Dendritic cell treated with granulocyte-macrophage colony-stimulating factor and Interleukin-4, amounts not matched to agents 40 ng/mL and 50 ng/mL, for 4 days (primary cell): ENCODE data around the gene CTNNA1.

ENCODE experiments used
- H3K27ac Mint-ChIP-seq: one replicate; pipeline ENCODE4 v1.8.0; 2022; ENCODE audit warnings: mild to moderate bottlenecking, mixed read lengths
- H3K27me3 Mint-ChIP-seq: one replicate; pipeline ENCODE4 v1.8.0; 2022; ENCODE audit warnings: mild to moderate bottlenecking, mixed read lengths
- H3K36me3 Mint-ChIP-seq: one replicate; pipeline ENCODE4 v1.8.0; 2022; ENCODE audit warnings: low read depth, mixed read lengths
- H3K4me1 Mint-ChIP-seq: one replicate; pipeline ENCODE4 v1.8.0; 2022; ENCODE audit warnings: low read depth, mixed read lengths
- H3K4me3 Mint-ChIP-seq: one replicate; pipeline ENCODE4 v1.8.0; 2022; ENCODE audit warnings: mild to moderate bottlenecking, moderate library complexity, mixed read lengths
- H3K9me3 Mint-ChIP-seq: one replicate; pipeline ENCODE4 v1.8.0; 2022; ENCODE audit warnings: mixed read lengths
- intact Hi-C: fragments of 100-400 bp; cut with micrococcal nuclease; formaldehyde crosslinking; loops from one replicate; pipeline ENCODE4 v1.15.0; 2022

Gene CTNNA1

DNA sequence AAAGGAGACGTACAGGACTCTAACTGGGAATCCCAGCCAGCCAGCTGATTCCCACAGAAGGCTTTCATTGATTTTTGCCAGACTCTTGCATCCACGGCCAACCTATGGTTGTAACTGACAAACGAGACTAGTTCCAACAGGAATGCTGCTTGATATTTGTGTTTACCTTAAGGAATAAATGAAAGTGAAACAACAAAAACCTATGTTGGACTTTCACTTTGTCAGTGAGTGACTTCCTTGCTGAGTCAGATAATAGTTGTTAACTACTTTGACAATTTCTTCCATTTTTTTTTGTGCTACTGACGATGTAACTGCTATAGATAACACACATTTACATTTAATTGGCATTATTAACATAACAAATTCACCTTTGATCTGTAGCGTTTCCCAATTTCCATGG is 185.3 kb downstream of the CTNNA1 start:
- H3K4me1 Mint-ChIP-seq = no peaks in the 10 kb centered on the region
- H3K27me3 Mint-ChIP-seq = no peaks in the 10 kb centered on the region
- intact Hi-C loops = no loop called here
- no peak overlapping the region for H3K27ac Mint-ChIP-seq
- H3K4me3 Mint-ChIP-seq = no peak overlapping the region
- no peaks in the 10 kb centered on the region for H3K9me3 Mint-ChIP-seq
- H3K36me3 Mint-ChIP-seq = peaks cover 79% of the 10 kb centered on the region

- intact Hi-C loops = no loop called here
- no peaks in the 10 kb centered on the region for H3K27me3 Mint-ChIP-seq
- H3K4me3 Mint-ChIP-seq = no peak overlapping the region
- H3K27ac Mint-ChIP-seq = no peak overlapping the region
- no peaks in the 10 kb centered on the region for H3K9me3 Mint-ChIP-seq
- H3K4me1 Mint-ChIP-seq = no peaks in the 10 kb centered on the region
- peaks cover 80% of the 10 kb centered on the region for H3K36me3 Mint-ChIP-seq
Measured at GRCh38 chr5:138942066-138942465, 188.8 kb downstream of the CTNNA1 start.

DNA sequence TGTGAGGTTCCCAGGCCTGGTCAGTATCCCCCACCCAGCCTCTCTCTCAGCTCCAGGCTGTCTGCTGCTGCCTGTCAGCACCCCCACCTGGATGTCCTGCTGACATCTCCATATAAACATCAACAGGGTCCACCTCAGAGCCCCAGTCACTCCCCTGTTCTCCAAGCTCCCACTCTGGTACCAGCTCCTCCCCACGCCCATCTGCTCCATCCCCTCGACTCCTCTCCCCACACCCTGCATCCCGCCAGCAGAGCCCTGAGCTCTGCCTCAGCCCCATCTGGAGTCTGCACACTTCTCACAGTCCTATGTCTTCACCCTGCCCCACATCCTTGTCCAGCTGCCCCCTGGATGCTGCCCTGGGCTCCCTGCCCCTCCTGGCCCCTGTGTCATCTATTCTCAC is 189.6 kb downstream of the CTNNA1 start:
- no peaks in the 10 kb centered on the region for H3K27me3 Mint-ChIP-seq
- intact Hi-C loops = no loop called here
- no peak overlapping the region for H3K27ac Mint-ChIP-seq
- H3K4me1 Mint-ChIP-seq = no peaks in the 10 kb centered on the region
- no peak overlapping the region for H3K4me3 Mint-ChIP-seq
- H3K9me3 Mint-ChIP-seq = no peaks in the 10 kb centered on the region
- peaks cover 80% of the 10 kb centered on the region for H3K36me3 Mint-ChIP-seq

DNA sequence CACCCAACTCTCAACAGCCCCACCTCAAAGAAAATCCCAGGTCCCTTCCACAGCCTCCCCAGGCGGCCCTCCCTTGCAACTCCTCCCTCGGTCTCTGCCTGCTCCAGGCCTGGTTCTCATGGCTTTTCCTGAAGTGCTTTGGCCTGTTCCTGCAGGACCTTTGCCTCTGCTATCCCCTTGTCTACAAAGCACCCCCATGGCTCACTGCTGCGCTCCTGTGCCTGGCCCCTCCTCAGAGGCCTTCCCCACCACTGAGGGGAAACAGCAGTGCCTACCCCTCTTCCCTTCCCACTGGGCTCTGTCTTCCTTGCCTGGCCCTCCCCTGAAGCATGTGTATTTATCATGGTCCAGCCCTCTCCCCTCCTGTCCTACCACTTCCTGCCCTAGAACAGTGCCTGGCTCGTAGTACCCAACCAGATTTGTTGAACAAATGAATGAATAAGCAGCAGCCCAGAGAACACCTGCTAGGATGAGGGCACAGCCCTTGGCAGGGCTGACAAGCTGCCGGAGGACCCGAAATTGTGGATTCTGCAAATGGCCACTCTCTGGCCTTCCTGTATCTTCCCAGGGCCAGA is 190.5 kb downstream of the CTNNA1 start:
- Mint-ChIP-seq H3K36me3 (peaks cover 80% of the 10 kb centered on the region), H3K9me3 (no peaks in the 10 kb centered on the region), H3K27ac (no peak overlapping the region), H3K27me3 (no peaks in the 10 kb centered on the region), H3K4me3 (no peak overlapping the region), H3K4me1 (no peaks in the 10 kb centered on the region)
- intact Hi-C loops = no loop called here

GRCh38 chr5:138944527-138945322 is 191.5 kb downstream of the CTNNA1 start:
- intact Hi-C loops = no loop called here
- H3K4me3 Mint-ChIP-seq = no peak overlapping the region
- H3K36me3 Mint-ChIP-seq = peaks cover 83% of the 10 kb centered on the region
- H3K9me3 Mint-ChIP-seq = no peaks in the 10 kb centered on the region
- H3K27ac Mint-ChIP-seq = no peak overlapping the region
- H3K27me3 Mint-ChIP-seq = no peaks in the 10 kb centered on the region
- no peaks in the 10 kb centered on the region for H3K4me1 Mint-ChIP-seq

DNA sequence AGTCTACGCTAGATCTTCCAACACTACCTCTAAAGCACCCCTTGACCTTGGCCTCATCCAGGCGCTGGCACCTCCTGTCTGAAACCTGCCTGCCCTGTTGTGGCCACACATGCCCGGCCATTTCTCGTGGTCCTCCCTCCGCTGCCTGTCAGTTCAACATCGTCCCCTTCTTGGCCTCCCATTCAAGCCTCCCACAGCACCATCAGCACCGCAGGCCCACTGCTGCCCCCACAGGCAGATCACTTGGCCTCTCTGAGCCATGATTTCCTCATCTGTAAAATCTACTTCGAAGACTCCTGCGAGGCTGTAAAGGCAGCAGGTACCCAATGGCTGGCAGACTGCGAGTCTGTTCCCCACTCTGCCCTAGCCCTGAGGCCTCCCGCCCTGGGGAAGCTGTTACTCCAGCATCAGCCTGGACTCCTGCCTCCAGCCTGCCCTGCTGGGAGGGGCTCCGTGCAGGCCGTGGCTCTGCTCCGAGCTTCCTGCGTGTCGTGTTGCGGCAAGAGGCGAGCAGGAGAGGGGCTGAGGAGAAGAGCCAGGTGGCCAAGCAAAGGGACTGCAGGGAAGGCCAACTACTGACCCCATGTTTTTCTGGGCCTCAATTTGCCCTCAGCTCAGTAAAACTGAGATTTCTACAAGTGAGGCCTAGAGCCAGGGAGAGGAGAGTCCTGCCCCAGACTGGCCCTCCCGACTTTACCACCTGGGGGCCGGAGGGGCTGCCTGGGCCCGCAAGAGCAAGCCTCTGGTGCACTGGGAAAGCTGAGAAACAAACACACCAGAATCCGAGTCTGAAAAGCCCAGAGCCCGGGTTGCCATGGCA is 192.4 kb downstream of the CTNNA1 start:
- Mint-ChIP-seq H3K4me1 (no peaks in the 10 kb centered on the region), H3K4me3 (no peak overlapping the region), H3K9me3 (no peaks in the 10 kb centered on the region), H3K36me3 (peaks cover 89% of the 10 kb centered on the region), H3K27me3 (no peaks in the 10 kb centered on the region), H3K27ac (no peak overlapping the region)
- intact Hi-C loops = no loop called here

DNA sequence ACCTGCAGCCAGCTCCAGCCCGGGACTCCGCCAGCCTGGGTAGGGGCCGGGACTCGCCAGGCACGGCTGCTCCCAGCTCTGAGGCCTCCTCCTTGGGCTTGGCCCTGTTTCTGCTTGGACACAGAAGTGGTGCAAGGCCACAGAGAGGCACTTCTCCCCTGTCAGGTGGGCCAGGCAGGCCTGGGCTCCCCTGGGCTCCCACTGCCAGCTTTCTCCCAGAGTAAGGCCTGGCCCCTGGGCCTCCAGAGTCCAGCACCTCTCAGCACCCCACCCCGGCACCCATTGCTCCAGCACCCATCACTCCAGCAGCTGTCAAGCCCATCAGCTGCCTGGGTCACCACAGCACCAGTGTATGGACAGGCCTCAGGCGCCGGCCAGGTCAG is 193.0 kb downstream of the CTNNA1 start:
- Mint-ChIP-seq H3K4me1 (no peaks in the 10 kb centered on the region), H3K9me3 (no peaks in the 10 kb centered on the region)

DNA sequence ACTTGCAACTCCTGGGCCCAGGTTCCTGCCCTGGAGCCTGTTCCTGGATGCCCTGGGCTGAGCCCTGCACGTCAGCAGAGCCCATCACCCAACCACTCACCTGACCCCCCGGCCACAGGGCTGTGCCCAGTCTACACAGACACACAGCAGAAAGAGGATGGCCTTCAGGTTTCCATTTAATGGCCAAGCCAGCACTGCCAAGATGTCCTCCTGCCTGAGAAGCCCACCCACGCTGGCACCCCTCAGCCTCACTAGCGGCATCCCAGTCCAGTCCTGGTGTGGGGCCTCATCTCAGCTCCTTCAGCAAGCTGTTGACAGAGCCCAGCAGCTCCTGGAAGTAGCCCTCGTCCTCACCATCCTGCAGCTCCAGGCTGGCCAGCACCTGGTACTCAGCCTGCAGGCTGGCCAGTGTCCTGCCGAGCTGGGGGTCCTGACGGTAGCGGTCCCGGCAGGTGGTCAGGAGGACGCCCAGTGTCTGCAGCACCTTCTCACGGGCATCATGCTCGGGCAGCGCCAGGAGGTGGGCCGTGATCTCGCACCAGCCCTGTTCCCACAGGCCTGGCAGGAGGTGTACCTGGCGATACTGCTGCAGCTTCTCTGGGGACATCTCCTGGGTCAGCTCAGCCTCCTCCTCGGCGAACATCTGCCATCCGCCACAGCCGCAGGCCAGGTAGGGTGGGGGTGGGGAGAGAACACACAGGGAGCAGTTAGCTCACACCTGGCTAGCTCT is 193.8 kb downstream of the CTNNA1 start:
- Mint-ChIP-seq H3K27ac (no peak overlapping the region), H3K4me3 (no peak overlapping the region), H3K27me3 (no peaks in the 10 kb centered on the region), H3K9me3 (no peaks in the 10 kb centered on the region), H3K4me1 (peaks cover under 1% of the 10 kb centered on the region), H3K36me3 (peaks cover 91% of the 10 kb centered on the region)
- intact Hi-C loops = no loop called here

More for the DNA sequence above, 193.0 kb downstream of the CTNNA1 start:
- intact Hi-C loops = no loop called here
- Mint-ChIP-seq H3K36me3 (peaks cover 89% of the 10 kb centered on the region), H3K27me3 (no peaks in the 10 kb centered on the region), H3K4me3 (no peak overlapping the region), H3K27ac (no peak overlapping the region)

- Mint-ChIP-seq H3K27ac (no peak overlapping the region), H3K9me3 (no peaks in the 10 kb centered on the region), H3K36me3 (peaks cover 86% of the 10 kb centered on the region), H3K4me1 (peaks cover 9% of the 10 kb centered on the region), H3K27me3 (no peaks in the 10 kb centered on the region), H3K4me3 (no peak overlapping the region)
- intact Hi-C loops = no loop called here
Measured at GRCh38 chr5:138947780-138948179, 194.6 kb downstream of the CTNNA1 start.

- Mint-ChIP-seq H3K4me1 (peaks cover 17% of the 10 kb centered on the region), H3K4me3 (no peak overlapping the region), H3K36me3 (peaks cover 77% of the 10 kb centered on the region), H3K27ac (no peak overlapping the region), H3K9me3 (no peaks in the 10 kb centered on the region), H3K27me3 (no peaks in the 10 kb centered on the region)
- intact Hi-C loops = no loop called here
Measured at GRCh38 chr5:138948471-138949222, 195.4 kb downstream of the CTNNA1 start.

DNA sequence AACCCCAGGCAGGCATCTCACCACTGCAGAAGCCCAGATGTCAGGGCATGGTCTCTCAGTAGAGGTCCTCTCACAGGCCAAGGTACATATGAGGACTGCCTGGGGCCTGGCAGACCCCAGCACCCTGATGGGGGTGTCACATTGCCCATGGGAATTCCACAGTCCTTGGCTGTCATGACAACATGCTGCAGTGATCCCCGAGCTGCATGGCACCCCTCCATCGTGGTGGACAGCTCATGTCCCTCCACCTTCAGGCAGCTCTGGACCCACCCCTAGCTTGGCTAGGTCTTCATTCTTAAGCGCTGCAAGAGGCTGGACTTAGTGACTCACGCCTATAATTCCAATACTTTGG is 196.0 kb downstream of the CTNNA1 start:
- Mint-ChIP-seq H3K36me3 (peaks cover 72% of the 10 kb centered on the region), H3K27me3 (no peaks in the 10 kb centered on the region), H3K4me1 (peaks cover 23% of the 10 kb centered on the region), H3K4me3 (no peak overlapping the region), H3K27ac (no peak overlapping the region), H3K9me3 (no peaks in the 10 kb centered on the region)
- intact Hi-C loops = no loop called here

GRCh38 chr5:138949988-138950387 is 196.8 kb downstream of the CTNNA1 start:
- H3K9me3 Mint-ChIP-seq = no peaks in the 10 kb centered on the region
- no peaks in the 10 kb centered on the region for H3K27me3 Mint-ChIP-seq
- intact Hi-C loops = no loop called here
- H3K36me3 Mint-ChIP-seq = peaks cover 64% of the 10 kb centered on the region
- no peak overlapping the region for H3K4me3 Mint-ChIP-seq
- H3K27ac Mint-ChIP-seq = no peak overlapping the region
- peaks cover 31% of the 10 kb centered on the region for H3K4me1 Mint-ChIP-seq

- Mint-ChIP-seq H3K4me1 (peaks cover 36% of the 10 kb centered on the region), H3K4me3 (no peak overlapping the region), H3K27ac (no peak overlapping the region), H3K9me3 (no peaks in the 10 kb centered on the region), H3K36me3 (peaks cover 62% of the 10 kb centered on the region), H3K27me3 (no peaks in the 10 kb centered on the region)
- intact Hi-C loops = no loop called here
Measured at GRCh38 chr5:138950421-138951031, 197.3 kb downstream of the CTNNA1 start.
